Hepatocyte (in vitro differentiated cells): ENCODE data around the gene SUPT3H. TPM values are rescaled to one million over a fixed set of nuclear protein-coding genes. Genes with fewer than 3 reads are reported as not detected.

ENCODE experiments used
- DNase-seq: peaks from one replicate; pipeline ENCODE4 v3.0.0-alpha.2; 2016; ENCODE audit warnings: low spot score
- H2AFZ ChIP-seq: fragments of 200-600 bp; sonication (generic); 2 replicates; pipeline ENCODE4 v1.6.0; 2016; ENCODE audit warnings: antibody characterized with exemption, mild to moderate bottlenecking
- H3K27ac ChIP-seq: fragments of 200-600 bp; sonication (generic); 2 replicates; pipeline ENCODE4 v1.5.1; 2016; ENCODE audit warnings: mild to moderate bottlenecking
- H3K27me3 ChIP-seq: fragments of 200-600 bp; sonication (generic); 2 replicates; pipeline ENCODE4 v1.6.1; 2016
- H3K36me3 ChIP-seq: fragments of 200-600 bp; sonication (generic); replicated peaks from 2 replicates; pipeline ENCODE4 v1.5.1; 2016; ENCODE audit warnings: low read depth; ENCODE audit not compliant: insufficient read depth
- H3K4me1 ChIP-seq: fragments of 200-600 bp; sonication (generic); 2 replicates; pipeline ENCODE4 v1.5.1; 2016; ENCODE audit warnings: mild to moderate bottlenecking, moderate library complexity; ENCODE audit not compliant: insufficient read depth
- H3K4me2 ChIP-seq: fragments of 200-600 bp; sonication (generic); 2 replicates; pipeline ENCODE4 v1.6.0; 2016
- H3K4me3 ChIP-seq: fragments of 200-600 bp; sonication (generic); 2 replicates; pipeline ENCODE4 v1.5.1; 2016; ENCODE audit warnings: mild to moderate bottlenecking
- H3K79me2 ChIP-seq: fragments of 200-600 bp; sonication (generic); 2 replicates; pipeline ENCODE4 v1.6.0; 2017; ENCODE audit warnings: mild to moderate bottlenecking
- H3K9me2 ChIP-seq: fragments of 200-600 bp; sonication (generic); replicated peaks from 2 replicates; pipeline ENCODE4 v1.6.0; 2017; ENCODE audit warnings: mild to moderate bottlenecking; ENCODE audit not compliant: insufficient read depth
- H3K9me3 ChIP-seq: fragments of 200-600 bp; sonication (generic); 2 replicates; pipeline ENCODE4 v1.5.1; 2016; ENCODE audit warnings: low read depth, mild to moderate bottlenecking
- H4K20me1 ChIP-seq: fragments of 200-600 bp; sonication (generic); 2 replicates; pipeline ENCODE4 v1.6.0; 2016; ENCODE audit warnings: mild to moderate bottlenecking; ENCODE audit not compliant: insufficient read depth, poor library complexity, severe bottlenecking
- EZH2 ChIP-seq: fragments of 200-600 bp; sonication (generic); IDR thresholded peaks from 2 replicates; pipeline ENCODE4 v1.6.1; 2016; ENCODE audit warnings: antibody characterized with exemption, mild to moderate bottlenecking, borderline replicate concordance
- EZH2phosphoT487 ChIP-seq: fragments of 200-600 bp; sonication (generic); IDR thresholded peaks from one replicate; pipeline ENCODE4 v1.6.1; 2018; ENCODE audit warnings: antibody characterized with exemption, mild to moderate bottlenecking, low read depth, moderate library complexity; ENCODE audit not compliant: unreplicated experiment, severe bottlenecking
- WGBS: methylation state at CpG from one replicate; pipeline ENCODE4 v1.1.6; 2016; ENCODE audit warnings: low lambda C conversion rate; ENCODE audit errors: missing lambda C conversion rate; 5-methylcytosine and 5-hydroxymethylcytosine counted together
- polyA plus RNA-seq: library from polyadenylated mRNA; unstranded; fragments of >200 nt; fragmentation: Nextera tagmentation; extraction: Ambion mirVana; gene quantifications from 2 replicates; pipeline ENCODE4 v1.2.1, GENCODE V29; 2016
- total RNA-seq: library from RNA; depleted of rRNA; stranded (reverse); fragments of >200 nt; gene quantifications from 2 replicates; pipeline ENCODE4 v1.2.3, GENCODE V29; 2014
- TF ChIP-seq, protein P1 (sequence below): fragments of 200-600 bp; sonication (generic); IDR thresholded peaks from 2 replicates; pipeline ENCODE4 v1.5.1; 2016; ENCODE audit warnings: antibody characterized with exemption, mild to moderate bottlenecking; ENCODE audit not compliant: poor library complexity

SUPT3H gene
- total and polyA plus RNA-seq, 2 experiments from 2014 or later, result 6.8 to 7.7 TPM

DNA sequence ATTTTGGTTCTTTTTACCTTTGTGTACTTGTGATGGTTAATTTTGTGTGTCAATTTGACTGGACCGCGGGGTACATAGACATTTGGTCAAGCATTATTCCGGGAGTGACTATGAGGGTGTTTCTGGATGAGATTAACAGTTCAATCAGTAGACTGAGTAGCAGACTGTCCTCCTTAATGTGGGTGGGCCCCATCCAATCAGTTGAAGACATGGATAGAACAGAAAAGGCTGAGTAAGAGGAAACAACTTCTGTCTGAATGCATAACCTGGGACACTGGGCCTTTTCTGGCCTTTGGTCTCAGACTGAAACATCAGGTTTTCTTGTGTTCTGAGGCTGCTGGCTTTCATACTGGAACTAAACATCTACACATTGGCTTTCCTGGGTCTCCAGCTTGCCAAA, 353.1 kb downstream of the SUPT3H start:
- Histone ChIP-seq H3K9me3 (peaks cover 6% of the 10 kb centered on the region), H3K27me3 (no peaks in the 10 kb centered on the region), H3K27ac (no peak overlapping the region), H3K4me1 (no peaks in the 10 kb centered on the region), H3K79me2 (no peaks in the 10 kb centered on the region), H2AFZ (no peak overlapping the region), H4K20me1 (no peaks in the 10 kb centered on the region), H3K9me2 (no peaks in the 10 kb centered on the region), H3K4me3 (no peak overlapping the region), H3K4me2 (no peak overlapping the region), H3K36me3 (no peaks in the 10 kb centered on the region)
- TF ChIP-seq, protein P1, sequence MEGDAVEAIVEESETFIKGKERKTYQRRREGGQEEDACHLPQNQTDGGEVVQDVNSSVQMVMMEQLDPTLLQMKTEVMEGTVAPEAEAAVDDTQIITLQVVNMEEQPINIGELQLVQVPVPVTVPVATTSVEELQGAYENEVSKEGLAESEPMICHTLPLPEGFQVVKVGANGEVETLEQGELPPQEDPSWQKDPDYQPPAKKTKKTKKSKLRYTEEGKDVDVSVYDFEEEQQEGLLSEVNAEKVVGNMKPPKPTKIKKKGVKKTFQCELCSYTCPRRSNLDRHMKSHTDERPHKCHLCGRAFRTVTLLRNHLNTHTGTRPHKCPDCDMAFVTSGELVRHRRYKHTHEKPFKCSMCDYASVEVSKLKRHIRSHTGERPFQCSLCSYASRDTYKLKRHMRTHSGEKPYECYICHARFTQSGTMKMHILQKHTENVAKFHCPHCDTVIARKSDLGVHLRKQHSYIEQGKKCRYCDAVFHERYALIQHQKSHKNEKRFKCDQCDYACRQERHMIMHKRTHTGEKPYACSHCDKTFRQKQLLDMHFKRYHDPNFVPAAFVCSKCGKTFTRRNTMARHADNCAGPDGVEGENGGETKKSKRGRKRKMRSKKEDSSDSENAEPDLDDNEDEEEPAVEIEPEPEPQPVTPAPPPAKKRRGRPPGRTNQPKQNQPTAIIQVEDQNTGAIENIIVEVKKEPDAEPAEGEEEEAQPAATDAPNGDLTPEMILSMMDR, result no peak
- TF ChIP-seq EZH2, result no peak
- TF ChIP-seq EZH2phosphoT487, result no peak
- DNase-seq, result no peak
- 99% methylated on average over 3 of the region's 3 CpGs for WGBS

DNA sequence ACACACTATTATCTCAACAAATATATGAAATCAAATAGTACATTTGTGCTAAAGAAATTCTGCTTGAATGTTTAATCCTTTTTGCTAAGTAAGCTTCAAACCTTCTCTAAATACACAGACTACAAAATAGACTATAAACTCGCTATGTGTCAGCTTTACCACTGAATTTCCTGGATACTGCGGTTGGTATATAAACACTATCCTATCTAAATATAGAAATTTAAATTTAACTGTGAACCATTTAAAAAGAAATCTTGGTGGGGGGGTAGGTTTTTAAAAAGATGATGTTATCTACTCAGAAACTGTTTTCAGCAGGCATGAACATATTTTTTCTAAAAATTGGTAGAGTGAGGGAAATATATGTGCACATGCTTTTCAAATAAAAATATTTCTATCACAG, 356.1 kb downstream of the SUPT3H start:
- no peak overlapping the region for H3K4me2 ChIP-seq
- WGBS, result 67% methylated on average over 2 of the region's 2 CpGs

DNA sequence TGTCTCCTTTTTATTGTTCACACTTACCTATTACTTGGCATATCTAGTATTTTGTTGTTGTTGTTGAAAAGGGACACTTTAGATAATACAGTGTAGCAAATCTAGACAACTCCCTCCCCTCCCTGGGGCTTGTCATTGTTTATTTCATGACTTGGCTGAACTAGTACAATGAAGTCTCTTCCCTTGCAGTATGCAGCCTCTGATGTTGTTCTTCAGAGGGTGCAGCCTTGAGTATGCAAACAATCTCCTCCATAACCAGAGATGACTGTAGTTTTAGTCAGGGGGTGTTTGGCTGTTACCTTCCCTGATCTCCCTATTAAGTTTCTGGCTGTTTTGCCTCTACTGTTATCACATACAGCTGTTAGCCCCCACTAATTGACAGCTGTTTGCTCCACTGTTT, 365.0 kb downstream of the SUPT3H start:
- H3K79me2 ChIP-seq, result no peaks in the 10 kb centered on the region
- no peaks in the 10 kb centered on the region for H4K20me1 ChIP-seq
- no peak overlapping the region for H3K4me2 ChIP-seq
- H3K4me3 ChIP-seq, result no peak overlapping the region
- no peak overlapping the region for H2AFZ ChIP-seq
- H3K9me2 ChIP-seq, result no peaks in the 10 kb centered on the region
- no peaks in the 10 kb centered on the region for H3K4me1 ChIP-seq
- DNase-seq, result no peak
- H3K27me3 ChIP-seq, result no peaks in the 10 kb centered on the region
- H3K27ac ChIP-seq, result no peak overlapping the region
- no peaks in the 10 kb centered on the region for H3K36me3 ChIP-seq
- no peak for TF ChIP-seq EZH2
- TF ChIP-seq EZH2phosphoT487, result no peak
- TF ChIP-seq, protein P1, result no peak
- no peaks in the 10 kb centered on the region for H3K9me3 ChIP-seq

More for the DNA sequence above, 356.1 kb downstream of the SUPT3H start:
- Histone ChIP-seq H3K36me3 (no peaks in the 10 kb centered on the region), H3K27me3 (no peaks in the 10 kb centered on the region), H4K20me1 (no peaks in the 10 kb centered on the region), H3K79me2 (no peaks in the 10 kb centered on the region), H2AFZ (no peak overlapping the region), H3K4me1 (no peaks in the 10 kb centered on the region), H3K4me3 (no peak overlapping the region), H3K9me3 (no peaks in the 10 kb centered on the region), H3K27ac (no peak overlapping the region), H3K9me2 (no peaks in the 10 kb centered on the region)
- TF ChIP-seq, protein P1, result no peak
- no peak for TF ChIP-seq EZH2
- TF ChIP-seq EZH2phosphoT487, result no peak
- no peak for DNase-seq

DNA sequence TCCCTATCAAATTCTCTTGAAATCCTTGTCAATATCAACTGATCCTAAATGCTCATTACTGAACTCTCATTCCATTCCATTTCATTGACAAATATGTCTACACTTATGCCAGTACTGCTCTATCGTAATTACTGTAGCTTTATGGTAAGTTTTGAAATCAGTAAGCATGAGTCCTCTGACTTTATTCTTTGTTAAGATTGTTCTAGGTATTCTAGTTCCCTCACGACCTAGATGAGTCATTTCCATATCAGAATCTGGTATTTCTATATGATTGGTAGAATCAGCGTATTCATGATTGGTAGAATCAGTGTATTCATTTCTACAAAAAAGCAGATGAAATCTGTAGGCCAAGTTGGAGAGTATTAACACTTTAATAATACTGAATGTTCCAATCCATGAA, 368.2 kb downstream of the SUPT3H start:
- no peaks in the 10 kb centered on the region for H3K27me3 ChIP-seq
- no peak for DNase-seq
- TF ChIP-seq, protein P1, result no peak
- TF ChIP-seq EZH2 (no peak), EZH2phosphoT487 (no peak)
- H3K4me1 ChIP-seq, result no peaks in the 10 kb centered on the region
- H3K36me3 ChIP-seq, result no peaks in the 10 kb centered on the region
- no peaks in the 10 kb centered on the region for H3K9me3 ChIP-seq
- WGBS, result 97% methylated on average over 3 of the region's 3 CpGs
- H3K27ac ChIP-seq, result no peak overlapping the region
- no peak overlapping the region for H2AFZ ChIP-seq
- no peak overlapping the region for H3K4me2 ChIP-seq
- H3K4me3 ChIP-seq, result no peak overlapping the region
- no peaks in the 10 kb centered on the region for H3K79me2 ChIP-seq
- H4K20me1 ChIP-seq, result no peaks in the 10 kb centered on the region
- no peaks in the 10 kb centered on the region for H3K9me2 ChIP-seq
